Dermis microvascular lymphatic vessel endothelial cell (primary cell): ENCODE results near the gene ZNF585A. TPM values are rescaled to one million over a fixed set of nuclear protein-coding genes. Genes with fewer than 3 reads are reported as not detected.
A peak's percentile ranks its signal among the peaks of the same experiment; 100 is the strongest.
"Not testable (repeated sequence)": the region's sequence is repeated elsewhere in the genome, so short reads cannot be mapped to it uniquely, and the experiment has no call there.

Experiments used
- DNase-seq, 2 donors: peaks; one replicate each; pipeline versions ENCODE4 v3.0.0 to v3.0.0-alpha.2; 2010; ENCODE audit warnings: low read depth in 2 of 2
- total RNA-seq: library from RNA; depleted of rRNA; stranded (reverse); fragments of >200 nt; gene quantifications from 2 replicates; pipeline ENCODE4 v1.2.1, GENCODE V29; 2014

Gene ZNF585A
- 5.4 and 6.6 TPM in 2 replicates for total RNA-seq

- DNase-seq, result peak; percentile 96 to 98
Observed at GRCh38 chr19:37172368-37173366, at the start of gene ZNF585A. Gene ZNF585A (minus strand): TSS chr19:37172695. CDS start chr19:37169910, 2,785 bp downstream.

GRCh38 chr19:37221136-37221535 lies 48.6 kb upstream of the ZNF585A start:
- DNase-seq, result no peak

GRCh38 chr19:37220383-37220782 lies 47.9 kb upstream of the ZNF585A start:
- no peak for DNase-seq

GRCh38 chr19:37218592-37218935 lies 46.1 kb upstream of the ZNF585A start:
- DNase-seq, result peak in 1 of 2 donors; percentile 34

- peak; percentile 62 to 87 for DNase-seq
Observed at GRCh38 chr19:37217775-37218591, 45.5 kb upstream of the ZNF585A start, which contains the start of gene ZNF383. Gene ZNF383 (plus strand): TSS chr19:37218214. CDS start chr19:37230454, 12,240 bp downstream.

GRCh38 chr19:37217480-37217774 lies 44.9 kb upstream of the ZNF585A start:
- DNase-seq, result no peak

- DNase-seq, result no peak
Observed at GRCh38 chr19:37197768-37198167, 25.3 kb upstream of the ZNF585A start.

GRCh38 chr19:37197115-37197514 lies 24.6 kb upstream of the ZNF585A start:
- DNase-seq, result not testable (repeated sequence)

GRCh38 chr19:37195248-37195647 lies 22.8 kb upstream of the ZNF585A start:
- not testable (repeated sequence) for DNase-seq

- DNase-seq, result not testable (repeated sequence)
Observed at GRCh38 chr19:37186071-37186470, 13.6 kb upstream of the ZNF585A start.

GRCh38 chr19:37165635-37166034 lies 6.9 kb downstream of the ZNF585A start:
- no peak for DNase-seq

- no peak for DNase-seq
Observed at GRCh38 chr19:37160153-37160552, 12.3 kb downstream of the ZNF585A start.

GRCh38 chr19:37148214-37148613 lies 24.3 kb downstream of the ZNF585A start:
- no peak for DNase-seq

GRCh38 chr19:37136111-37136510 lies 36.4 kb downstream of the ZNF585A start:
- DNase-seq, result no peak

GRCh38 chr19:37128821-37129177 lies 43.7 kb downstream of the ZNF585A start:
- no peak for DNase-seq

- DNase-seq, result no peak
Observed at GRCh38 chr19:37127999-37128820, 44.3 kb downstream of the ZNF585A start.

- DNase-seq, result not testable (repeated sequence)
Observed at GRCh38 chr19:37122093-37122492, 50.4 kb downstream of the ZNF585A start.

- no peak for DNase-seq
Observed at GRCh38 chr19:37114001-37114400, 58.5 kb downstream of the ZNF585A start.

- DNase-seq, result peak in 1 of 2 donors; percentile 24
Observed at GRCh38 chr19:37111753-37112152, 60.7 kb downstream of the ZNF585A start.

GRCh38 chr19:37104135-37104534 lies 68.4 kb downstream of the ZNF585A start:
- DNase-seq, result not testable (repeated sequence)

- DNase-seq, result no peak
Observed at GRCh38 chr19:37098570-37098969, 73.9 kb downstream of the ZNF585A start.
